ENCODE data around the gene DOCK1.

Gene DOCK1

GRCh38 chr10:127462643-127463295, 557.5 kb downstream of the DOCK1 start:
- DNase-seq (ENCODE audit: low read depth, low spot score), result no peak

DNA sequence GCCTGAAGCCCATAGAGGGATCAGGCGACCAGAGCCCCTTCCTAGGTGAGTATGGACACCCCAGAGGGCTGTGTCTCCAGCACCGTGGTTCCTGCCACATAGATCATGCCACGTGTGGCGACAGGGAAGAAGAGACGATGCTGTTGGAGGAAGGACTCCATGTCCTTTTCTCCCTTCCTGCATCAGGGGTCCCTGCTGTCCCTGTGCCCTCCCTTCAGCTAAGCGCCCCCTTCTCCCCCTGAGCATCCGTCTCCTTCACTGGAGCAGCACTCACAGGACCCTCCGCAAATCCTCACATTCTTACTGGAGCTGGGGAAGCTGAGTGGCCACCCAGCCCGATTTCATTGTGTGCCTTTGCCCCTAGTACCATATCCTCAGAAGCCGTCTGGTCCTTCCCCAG, 558.3 kb downstream of the DOCK1 start:
- DNase-seq (ENCODE audit: low read depth, low spot score), result no peak

DNA sequence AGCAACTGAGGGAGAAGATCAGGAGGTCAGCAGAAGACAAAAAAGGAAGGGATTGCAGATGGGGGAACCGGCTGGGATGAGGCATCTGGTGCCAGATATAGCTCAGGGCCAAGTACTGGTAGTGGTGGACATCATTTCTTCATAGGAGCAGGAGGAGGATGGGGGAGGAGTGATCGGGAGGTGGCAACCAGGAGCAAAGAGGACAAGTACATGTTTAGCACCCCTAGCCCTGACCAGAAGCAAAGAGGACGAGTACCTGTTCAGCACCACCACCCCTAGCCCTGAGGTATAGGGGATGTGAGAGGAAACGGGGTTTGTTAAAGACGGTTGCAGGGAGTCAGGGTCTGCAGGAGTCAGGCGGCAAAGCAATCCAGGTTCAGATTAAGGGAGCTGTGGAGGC, 559.3 kb downstream of the DOCK1 start:
- DNase-seq (ENCODE audit: low read depth, low spot score), result no peak

DNA sequence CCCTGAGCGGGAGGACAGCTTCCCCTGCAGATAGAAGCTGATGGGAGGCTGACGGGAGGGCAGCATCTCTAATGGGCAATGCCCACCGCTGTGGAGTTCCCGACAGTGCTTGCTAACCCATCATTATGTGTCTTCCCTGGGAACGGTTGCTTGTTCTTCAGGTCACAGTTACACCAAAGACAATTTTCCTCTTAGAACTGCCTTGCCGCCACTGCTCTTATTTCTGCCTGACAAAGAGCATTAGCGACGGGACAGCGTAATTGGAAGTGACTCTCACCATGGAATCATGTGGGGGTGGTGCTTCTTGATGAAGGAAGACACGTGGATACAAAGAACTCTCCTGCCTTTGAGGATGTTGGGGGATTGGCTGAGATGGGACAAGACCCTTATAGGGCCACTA, 562.6 kb downstream of the DOCK1 start:
- DNase-seq (ENCODE audit: low read depth, low spot score), result no peak

DNA sequence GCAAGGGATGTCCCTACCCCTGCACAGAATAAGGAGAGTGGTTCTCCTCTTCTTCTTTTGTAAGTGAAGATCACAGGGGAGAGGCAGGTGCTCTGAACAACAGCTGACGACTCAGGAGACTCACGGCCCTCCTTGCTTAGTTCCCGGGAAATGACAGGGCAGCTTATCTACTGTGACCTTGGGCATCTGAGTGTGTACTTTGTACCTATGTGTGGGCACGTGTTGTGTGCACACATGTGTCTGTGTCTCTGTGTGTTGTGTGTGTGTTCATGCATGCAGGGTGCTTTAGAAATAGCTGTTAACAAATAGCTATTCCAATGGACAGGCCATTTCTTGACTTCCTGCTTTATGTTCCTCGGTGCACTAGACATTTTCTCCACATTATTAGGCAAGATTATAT, 563.4 kb downstream of the DOCK1 start:
- no peak for DNase-seq (ENCODE audit: low read depth, low spot score)

DNA sequence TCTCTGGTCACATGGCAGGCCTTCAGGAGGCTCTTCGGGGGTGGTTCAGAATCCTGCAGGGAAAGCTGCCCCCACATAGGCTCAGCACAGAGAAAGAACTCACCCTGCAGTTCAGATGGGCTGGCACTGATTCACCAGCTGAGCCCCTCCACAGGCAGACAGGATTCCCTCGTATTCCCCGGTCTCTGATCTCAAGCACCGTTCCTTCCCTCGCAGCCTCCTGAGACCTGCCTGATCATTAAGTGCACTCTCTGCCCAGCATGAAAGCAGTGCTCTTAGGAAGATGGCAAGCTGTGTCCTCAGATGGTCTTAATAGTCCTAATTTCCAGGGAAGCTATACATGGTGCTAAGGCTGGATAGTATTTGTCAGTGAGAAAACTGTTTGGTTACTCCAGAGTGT, 565.7 kb downstream of the DOCK1 start:
- DNase-seq (ENCODE audit: low read depth, low spot score), result no peak

DNA sequence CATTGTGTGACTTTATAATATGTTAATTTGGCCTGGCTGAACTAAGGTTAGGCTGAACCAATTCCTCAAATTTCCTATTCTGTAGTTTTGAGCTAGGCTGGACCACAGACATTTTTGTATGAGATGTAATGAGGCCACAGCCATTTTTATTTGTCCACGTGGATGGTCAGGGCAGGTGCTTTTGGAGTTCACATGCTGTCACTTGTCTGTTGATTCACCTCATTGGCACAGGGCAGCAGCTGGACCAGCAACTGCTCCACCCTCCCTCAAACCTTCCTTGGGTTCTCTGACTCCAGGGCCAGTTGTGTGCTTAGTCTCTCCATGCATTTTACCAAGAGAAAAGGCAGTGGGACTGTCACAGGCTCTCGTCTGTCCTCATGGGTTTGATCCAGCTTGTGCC, 567.7 kb downstream of the DOCK1 start:
- DNase-seq (ENCODE audit: low read depth, low spot score), result no peak

DNA sequence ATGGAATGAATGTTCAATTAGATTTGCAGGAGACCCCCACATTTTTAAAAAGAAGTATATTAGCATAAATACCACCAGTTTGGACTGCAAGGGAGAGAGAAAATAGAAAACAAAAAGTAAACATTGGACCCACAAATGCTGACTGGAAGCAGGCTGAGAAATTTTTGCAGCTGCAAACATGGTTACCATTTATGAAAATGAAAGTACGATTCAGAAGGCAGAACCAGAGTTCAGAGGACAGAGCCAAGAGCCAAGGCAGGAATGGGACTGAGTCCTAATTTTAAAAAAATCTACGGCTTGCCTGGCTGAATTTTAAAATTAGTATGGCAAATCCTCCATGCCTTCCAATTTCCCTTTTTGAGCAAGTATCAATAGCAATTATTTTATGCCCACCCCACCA, 569.3 kb downstream of the DOCK1 start:
- no peak for DNase-seq (ENCODE audit: low read depth, low spot score)

- DNase-seq (ENCODE audit: low read depth, low spot score), result peak; percentile 7
These were observed 580.1 kb downstream of the DOCK1 start for GRCh38 chr10:127485153-127485857.

GRCh38 chr10:127486355-127486754, 581.1 kb downstream of the DOCK1 start:
- no peak for DNase-seq (ENCODE audit: low read depth, low spot score)

- DNase-seq (ENCODE audit: low read depth, low spot score), result no peak
These were observed 587.5 kb downstream of the DOCK1 start for GRCh38 chr10:127492607-127493250.

GRCh38 chr10:127496035-127496434, 590.8 kb downstream of the DOCK1 start:
- DNase-seq (ENCODE audit: low read depth, low spot score), result no peak

- no peak for DNase-seq (ENCODE audit: low read depth, low spot score)
These were observed 592.5 kb downstream of the DOCK1 start for GRCh38 chr10:127497685-127498084.

DNA sequence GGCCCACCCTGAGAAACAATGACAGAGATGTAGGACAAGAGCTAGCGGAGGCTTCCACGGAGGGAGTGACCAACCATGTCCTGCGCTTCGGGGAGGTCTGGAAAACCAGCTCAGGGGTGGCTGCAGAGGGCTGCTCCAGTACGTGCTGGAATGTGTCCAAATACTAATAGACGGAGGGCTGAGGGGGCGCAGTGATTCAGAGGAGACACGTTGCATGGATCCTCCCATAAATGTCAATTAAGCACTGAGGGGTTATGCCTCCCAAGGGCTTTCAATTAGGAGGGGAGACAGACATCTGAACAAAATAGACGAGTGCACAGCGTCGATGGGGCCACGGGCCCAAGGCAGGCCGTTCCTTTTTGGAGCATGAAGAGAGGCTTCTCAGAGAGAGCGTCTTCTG, 592.9 kb downstream of the DOCK1 start:
- no peak for DNase-seq (ENCODE audit: low read depth, low spot score)

GRCh38 chr10:127500127-127500526, 594.9 kb downstream of the DOCK1 start:
- DNase-seq (ENCODE audit: low read depth, low spot score), result no peak
